ENCODE results near the gene NOP9.

NOP9 gene

GRCh38 chr14:24334431-24335291 lies 35.0 kb downstream of the NOP9 start, which contains the start of gene ADCY4:
Gene ADCY4 (minus strand): TSS chr14:24335071. CDS start chr14:24334652, 419 bp downstream.
- no peak for TF ChIP-seq PKNOX1 (IDR thresholded peaks at IDR 0.05)
- TF ChIP-seq SP1 (IDR thresholded peaks at IDR 0.05), result no peak
- TF ChIP-seq FOXM1 (IDR thresholded peaks at IDR 0.05; ENCODE audit: borderline replicate concordance), result no peak
- no peak for TF ChIP-seq NFRKB (IDR thresholded peaks at IDR 0.05)
- TF ChIP-seq FOXK2 (IDR thresholded peaks at IDR 0.05), result no peak
- no peak for TF ChIP-seq ZNF384 (IDR thresholded peaks at IDR 0.05)
- no peak for TF ChIP-seq LEF1 (IDR thresholded peaks at IDR 0.05; ENCODE audit: borderline replicate concordance)
- POLR2A ChIA-PET, result interaction anchor here (1.1 to 2.4 kb wide), 4 partner anchors 95 to 102 kb away, joined by 5 to 37 read pairs (median 8); partner anchors contain the start of genes CBLN3 and KHNYN
- CTCF ChIA-PET, result interaction anchor here (0.7 to 9.6 kb wide), 7 partner anchors 11 to 121 kb away, joined by 3 to 145 read pairs (median 11); partner anchors contain the start of genes CBLN3, CHMP4A, CIDEB and KHNYN
- no peak for DNase-seq (ENCODE audit: extremely low spot score)

- no peak for TF ChIP-seq TARDBP (IDR thresholded peaks at IDR 0.05)
- no peak for TF ChIP-seq ZNF384 (IDR thresholded peaks at IDR 0.05)
- no peak for TF ChIP-seq SP1 (IDR thresholded peaks at IDR 0.05)
- no peak for TF ChIP-seq SUZ12 (IDR thresholded peaks at IDR 0.05)
- DNase-seq (ENCODE audit: extremely low spot score), result no peak
- POLR2A ChIA-PET, result interaction anchor here (1.1 to 2.4 kb wide), 2 partner anchors 94 to 96 kb away, joined by 5 to 9 read pairs; partner anchors contain the start of genes CBLN3 and KHNYN
- CTCF ChIA-PET, result interaction anchor here (1.0 to 9.6 kb wide), 4 partner anchors 10 to 100 kb away, joined by 3 to 145 read pairs (median 4); partner anchors contain the start of genes CBLN3 and KHNYN
These were observed 36.0 kb downstream of the NOP9 start for GRCh38 chr14:24335461-24336171.

- TF ChIP-seq SUZ12 (IDR thresholded peaks at IDR 0.05) (no peak), ARNT (IDR thresholded peaks at IDR 0.05) (no peak), CTBP1 (IDR thresholded peaks at IDR 0.05; ENCODE audit: borderline replicate concordance) (no peak), LEF1 (IDR thresholded peaks at IDR 0.05; ENCODE audit: borderline replicate concordance) (no peak), HDGF (IDR thresholded peaks at IDR 0.05; ENCODE audit: borderline replicate concordance) (no peak), TARDBP (IDR thresholded peaks at IDR 0.05) (no peak), PKNOX1 (IDR thresholded peaks at IDR 0.05) (no peak), SP1 (IDR thresholded peaks at IDR 0.05) (no peak), ZNF384 (IDR thresholded peaks at IDR 0.05) (no peak)
- ChIA-PET CTCF (interaction anchor here (1.3 to 3.2 kb wide), 3 partner anchors 8 to 99 kb away, joined by 5 to 13 read pairs (median 6); no protein-coding TSS in a partner anchor), POLR2A (interaction anchor here (0.6 to 2.4 kb wide), 5 partner anchors 93 to 105 kb away, joined by 3 to 9 read pairs (median 4); partner anchors contain the start of genes CBLN3 and KHNYN)
- no peak for DNase-seq (ENCODE audit: extremely low spot score)
These were observed 37.6 kb downstream of the NOP9 start for GRCh38 chr14:24337144-24337823.

GRCh38 chr14:24337824-24338175 lies 38.1 kb downstream of the NOP9 start:
- ChIA-PET CTCF (interaction anchor here (1.3 to 3.2 kb wide), 2 partner anchors 94 to 99 kb away, joined by 5 to 13 read pairs; no protein-coding TSS in a partner anchor), POLR2A (interaction anchor here (0.6 to 1.5 kb wide), 6 partner anchors 9 to 104 kb away, joined by 3 to 4 read pairs (median 3); partner anchors contain the start of gene KHNYN)
- DNase-seq (ENCODE audit: extremely low spot score), result no peak
- TF ChIP-seq TARDBP (IDR thresholded peaks at IDR 0.05) (no peak), LEF1 (IDR thresholded peaks at IDR 0.05; ENCODE audit: borderline replicate concordance) (no peak), BHLHE40 (IDR thresholded peaks at IDR 0.05; ENCODE audit: borderline replicate concordance) (no peak), CTBP1 (IDR thresholded peaks at IDR 0.05; ENCODE audit: borderline replicate concordance) (no peak), L3MBTL2 (conservative IDR thresholded peaks at IDR 0.05) (no peak), FOXA1 (IDR thresholded peaks at IDR 0.05) (no peak), ELF4 (IDR thresholded peaks at IDR 0.05) (no peak), FOXK2 (IDR thresholded peaks at IDR 0.05) (no peak), PKNOX1 (IDR thresholded peaks at IDR 0.05) (no peak), HDGF (IDR thresholded peaks at IDR 0.05; ENCODE audit: borderline replicate concordance) (no peak), NFRKB (IDR thresholded peaks at IDR 0.05) (no peak), SUZ12 (IDR thresholded peaks at IDR 0.05) (no peak), FOXM1 (IDR thresholded peaks at IDR 0.05; ENCODE audit: borderline replicate concordance) (no peak), ZNF384 (IDR thresholded peaks at IDR 0.05) (no peak)

- DNase-seq (ENCODE audit: extremely low spot score), result no peak
- POLR2A ChIA-PET, result interaction anchor here (0.7 to 1.0 kb wide), 3 partner anchors 8 to 93 kb away, joined by 3 read pairs; partner anchors contain the start of gene KHNYN
- CTCF ChIA-PET, result interaction anchor here (3.2 kb wide), 1 partner anchor 93 kb away, joined by 13 read pairs; no protein-coding TSS in a partner anchor
- TF ChIP-seq HDGF (IDR thresholded peaks at IDR 0.05; ENCODE audit: borderline replicate concordance) (no peak), ZNF384 (IDR thresholded peaks at IDR 0.05) (no peak), TARDBP (IDR thresholded peaks at IDR 0.05) (no peak), ELF4 (IDR thresholded peaks at IDR 0.05) (no peak), FOXM1 (IDR thresholded peaks at IDR 0.05; ENCODE audit: borderline replicate concordance) (no peak), ARNT (IDR thresholded peaks at IDR 0.05) (no peak), SP1 (IDR thresholded peaks at IDR 0.05) (no peak), FOXK2 (IDR thresholded peaks at IDR 0.05) (no peak), NFRKB (IDR thresholded peaks at IDR 0.05) (no peak), BHLHE40 (IDR thresholded peaks at IDR 0.05; ENCODE audit: borderline replicate concordance) (no peak)
These were observed 39.2 kb downstream of the NOP9 start for GRCh38 chr14:24338843-24339242.

All from HEK293T (cell line).